Naive thymus-derived CD8-positive, alpha-beta T cell (primary cell): Measurements from ENCODE around the gene HSF5. TPM values are rescaled to one million over a fixed set of nuclear protein-coding genes. Genes with fewer than 3 reads are reported as not detected.

Source experiments
- ATAC-seq, 2 donors: fragments of 150-1000 bp; cut with Tn5 transposase in 1 of 2; sonication (Bioruptor Pico), chemical (Tn5 transposase) in 1 of 2; 1 replicate in 1 of 2; 2 replicates in 1 of 2; pipeline ENCODE4 v1.10.0; 2021; ENCODE audit warnings: mild to moderate bottlenecking in 2 of 2, moderate library complexity in 2 of 2
- POLR2A ChIA-PET: fragments of 350-600 bp; sonication (Branson Sonifier 250); formaldehyde crosslinking; loops from one replicate; lab custom pipeline; 2021; ENCODE audit warnings: antibody characterized with exemption; lab: Charles Lee
- DNase-seq, 10 donors: peaks; one replicate each; pipeline versions ENCODE4 v3.0.0 to v3.0.0-alpha.2; 2020 to 2022
- H3K27ac Mint-ChIP-seq, 10 donors: one replicate each; pipeline ENCODE4 v1.8.0; 2020 to 2022; ENCODE audit warnings: mild to moderate bottlenecking in 10 of 10, mixed read lengths in 10 of 10, moderate library complexity in 4 of 10, inconsistent platforms in 1 of 10
- H3K27me3 Mint-ChIP-seq, 5 donors: one replicate each; pipeline ENCODE4 v1.8.0; 2021 to 2022; ENCODE audit warnings: mixed read lengths in 5 of 5
- H3K36me3 Mint-ChIP-seq, 3 donors: one replicate each; pipeline ENCODE4 v1.8.0; 2020 to 2022; ENCODE audit warnings: mixed read lengths in 3 of 3, mild to moderate bottlenecking in 2 of 3, inconsistent platforms in 1 of 3
- H3K4me1 Mint-ChIP-seq, 4 donors: one replicate each; pipeline ENCODE4 v1.8.0; 2021 to 2022; ENCODE audit warnings: mixed read lengths in 4 of 4
- H3K4me3 Mint-ChIP-seq, 10 donors: one replicate each; pipeline ENCODE4 v1.8.0; 2020 to 2022; ENCODE audit warnings: mild to moderate bottlenecking in 10 of 10, mixed read lengths in 10 of 10, moderate library complexity in 6 of 10, inconsistent platforms in 1 of 10
- H3K9me3 Mint-ChIP-seq, 9 donors: one replicate each; pipeline ENCODE4 v1.8.0; 2020 to 2022; ENCODE audit warnings: mixed read lengths in 9 of 9, mild to moderate bottlenecking in 3 of 9, inconsistent platforms in 1 of 9, moderate library complexity in 1 of 9
- polyA plus RNA-seq, 3 donors: library from polyadenylated mRNA; unstranded; fragments of 300-500 nt; fragmentation: Illumina TruSeq; gene quantifications; one replicate each; pipeline ENCODE4 v1.2.3, GENCODE V29; 2021
- total RNA-seq, 8 experiments: library from RNA in 2 of 8; stranded (reverse) in 2 of 8; gene quantifications; one replicate each; pipeline ENCODE4 v1.2.3 and lab custom pipeline; 2021 to 2026

Gene HSF5
- total and polyA plus RNA-seq, 5 experiments from 2014 or later = 0.14 to 3.0 (median 1.8) TPM

DNA sequence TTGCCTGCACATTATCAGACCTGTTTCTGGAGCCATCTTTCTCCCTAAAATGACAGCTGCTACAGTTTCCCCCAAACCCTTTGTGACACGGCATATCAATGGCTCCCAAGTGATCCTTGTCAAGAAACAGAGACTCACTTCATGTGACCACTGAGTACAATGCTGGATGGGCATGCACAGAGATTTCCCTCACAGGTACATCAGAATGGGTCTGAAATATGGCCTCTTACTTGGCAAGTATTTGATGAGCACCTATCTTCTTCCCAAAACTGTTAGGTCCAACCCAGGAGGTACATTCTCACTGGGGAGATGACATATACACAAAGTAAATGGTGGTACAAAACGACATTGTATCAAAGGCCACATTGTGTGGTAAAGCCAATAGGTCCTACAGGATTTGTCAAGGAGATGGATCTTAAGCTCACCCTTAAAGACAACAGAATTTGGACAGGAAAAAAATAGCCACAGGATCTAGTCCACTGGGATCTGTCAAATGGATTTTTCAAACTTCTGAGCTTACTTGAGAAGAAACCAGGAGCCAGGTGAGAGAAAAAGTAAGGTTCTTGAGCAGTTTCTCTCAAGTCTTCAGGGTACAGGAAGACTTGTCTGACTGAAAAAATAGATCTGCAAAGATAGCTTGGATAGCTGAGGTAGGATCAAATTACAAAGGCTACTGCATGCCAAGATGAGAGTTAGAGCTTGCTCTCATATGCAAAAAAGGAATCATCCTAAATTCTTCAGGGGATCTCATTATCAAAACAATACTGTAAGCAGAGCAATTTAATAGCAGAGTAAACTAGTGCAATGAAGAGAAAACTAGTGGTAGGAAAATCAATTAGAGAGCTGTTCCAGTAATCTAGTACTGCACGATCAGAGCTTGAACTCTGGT lies 99.7 kb downstream of the HSF5 start:
- no peak for DNase-seq
- Mint-ChIP-seq H3K27ac (peak overlapping the region in 1 of 10 donors; percentile 81), H3K27me3 (no peaks in the 10 kb centered on the region), H3K36me3 (peaks cover 0 to 4% (median 0%) of the 10 kb centered on the region in 3 donors), H3K4me3 (no peak overlapping the region), H3K4me1 (peaks cover 2 to 16% (median 6%) of the 10 kb centered on the region in 4 donors), H3K9me3 (no peaks in the 10 kb centered on the region)
- no peak for ATAC-seq
- POLR2A ChIA-PET = interaction anchor here (0.6 to 0.7 kb wide), 2 partner anchors 18 to 32 kb away, joined by 3 to 4 read pairs; no protein-coding TSS in a partner anchor

DNA sequence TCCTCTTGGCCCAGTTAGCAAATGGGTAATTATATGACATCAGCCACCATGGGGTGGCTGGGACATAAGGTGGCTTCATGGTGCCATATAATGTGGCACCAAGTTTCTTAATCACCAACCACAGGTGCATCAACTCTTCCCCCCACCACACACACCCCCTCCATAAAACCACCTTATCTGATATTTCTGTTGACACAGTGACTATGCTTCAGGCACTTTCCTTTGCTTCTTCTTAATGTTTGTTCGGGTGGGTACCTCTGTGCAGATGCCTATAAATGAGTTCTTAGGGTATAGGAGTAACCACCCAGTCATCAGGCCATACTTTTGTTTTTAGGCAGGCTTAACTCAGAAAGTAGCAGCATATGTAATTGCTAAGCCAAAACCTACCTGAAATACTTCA lies 100.4 kb downstream of the HSF5 start:
- Mint-ChIP-seq H3K4me3 (no peak overlapping the region), H3K36me3 (peaks cover 0 to 4% (median 0%) of the 10 kb centered on the region in 3 donors), H3K27ac (no peak overlapping the region), H3K9me3 (no peaks in the 10 kb centered on the region), H3K4me1 (peaks cover 2 to 19% (median 8%) of the 10 kb centered on the region in 4 donors), H3K27me3 (no peaks in the 10 kb centered on the region)
- DNase-seq = peak in 1 of 10 donors; percentile 22
- POLR2A ChIA-PET = no interaction called here
- ATAC-seq = no peak

DNA sequence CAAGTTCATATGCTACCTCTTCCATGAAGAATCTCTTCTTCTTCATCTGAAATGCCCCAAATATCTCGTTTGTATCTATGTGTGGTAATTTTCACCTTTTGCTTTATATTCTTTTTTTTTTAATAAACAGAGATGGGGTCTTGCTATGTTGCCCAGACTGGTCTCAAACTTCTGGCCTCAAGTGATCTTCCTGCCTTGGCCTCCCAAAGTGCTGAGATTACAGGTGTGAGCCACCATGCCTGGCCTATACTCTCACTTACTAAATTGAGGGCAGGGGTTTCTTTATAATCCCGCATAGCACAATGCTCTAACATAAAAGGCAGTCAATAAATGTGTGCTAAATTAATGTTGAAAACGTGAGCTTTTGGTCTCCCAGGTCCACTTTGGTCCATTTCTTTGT lies 101.5 kb downstream of the HSF5 start:
- H3K4me3 Mint-ChIP-seq = no peak overlapping the region
- no peak overlapping the region for H3K27ac Mint-ChIP-seq
- H3K27me3 Mint-ChIP-seq = no peaks in the 10 kb centered on the region
- DNase-seq = no peak
- ATAC-seq = no peak
- no peaks in the 10 kb centered on the region for H3K9me3 Mint-ChIP-seq
- H3K4me1 Mint-ChIP-seq = peaks cover 12 to 30% (median 19%) of the 10 kb centered on the region in 4 donors
- H3K36me3 Mint-ChIP-seq = peaks cover 0 to 4% (median 0%) of the 10 kb centered on the region in 3 donors
- POLR2A ChIA-PET = no interaction called here

DNA sequence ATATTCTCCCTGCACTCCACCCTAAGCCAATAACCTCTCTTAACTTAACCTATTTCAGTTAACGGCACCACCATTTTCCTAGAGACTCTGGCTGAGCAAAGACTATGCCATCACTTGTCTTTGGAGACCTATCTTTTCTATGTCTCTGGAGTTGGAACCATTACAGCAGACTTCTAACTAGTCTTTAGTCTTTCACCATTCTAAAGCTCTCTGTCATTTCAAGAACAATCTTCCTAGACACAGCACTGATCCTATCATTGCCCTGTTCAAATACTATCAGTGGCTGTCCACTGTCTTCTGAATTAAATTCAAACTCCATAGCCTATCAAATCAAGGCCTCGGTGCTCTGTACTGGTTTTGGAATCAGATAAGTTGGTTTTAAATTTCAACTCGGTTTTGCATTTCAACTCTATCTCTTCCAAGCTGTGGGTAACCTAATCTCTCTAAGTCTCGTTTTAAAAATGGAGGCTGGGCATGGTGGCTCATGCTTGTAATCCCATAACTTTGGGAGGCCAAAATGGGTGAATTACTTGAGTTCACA lies 102.8 kb downstream of the HSF5 start:
- H3K9me3 Mint-ChIP-seq = no peaks in the 10 kb centered on the region
- H3K4me1 Mint-ChIP-seq = peaks cover 18 to 39% (median 22%) of the 10 kb centered on the region in 4 donors
- H3K27ac Mint-ChIP-seq = no peak overlapping the region
- peaks cover 0 to 4% (median 0%) of the 10 kb centered on the region in 3 donors for H3K36me3 Mint-ChIP-seq
- ATAC-seq (no peak), DNase-seq (no peak)
- no peak overlapping the region for H3K4me3 Mint-ChIP-seq
- H3K27me3 Mint-ChIP-seq = no peaks in the 10 kb centered on the region
- POLR2A ChIA-PET = no interaction called here

DNA sequence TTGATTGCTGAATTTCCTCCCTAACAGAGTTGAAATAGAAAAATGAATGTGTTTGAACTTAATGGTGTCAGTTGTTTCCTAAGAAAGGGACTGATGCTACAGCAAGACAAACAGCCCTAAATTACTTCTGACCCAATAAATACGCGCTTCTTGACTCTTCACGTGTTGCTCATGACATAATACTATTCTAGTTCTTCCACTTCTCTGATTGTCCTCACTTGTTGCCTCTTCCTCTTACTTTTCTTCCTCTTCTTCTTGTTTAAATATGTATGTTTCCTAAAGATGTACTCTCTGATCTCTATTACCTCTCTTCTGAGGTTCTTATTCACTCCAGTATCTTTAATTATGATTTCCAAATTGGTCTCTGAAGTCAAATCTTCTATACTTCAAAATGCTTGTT lies 103.3 kb downstream of the HSF5 start:
- Mint-ChIP-seq H3K36me3 (peaks cover 0 to 3% (median 0%) of the 10 kb centered on the region in 3 donors), H3K27me3 (no peaks in the 10 kb centered on the region), H3K4me3 (no peak overlapping the region), H3K9me3 (no peaks in the 10 kb centered on the region), H3K27ac (no peak overlapping the region), H3K4me1 (peaks cover 18 to 44% (median 25%) of the 10 kb centered on the region in 4 donors)
- no peak for DNase-seq
- POLR2A ChIA-PET = interaction anchor here (1.0 kb wide), 1 partner anchor 15 kb away, joined by 4 read pairs; no protein-coding TSS in a partner anchor
- no peak for ATAC-seq

DNA sequence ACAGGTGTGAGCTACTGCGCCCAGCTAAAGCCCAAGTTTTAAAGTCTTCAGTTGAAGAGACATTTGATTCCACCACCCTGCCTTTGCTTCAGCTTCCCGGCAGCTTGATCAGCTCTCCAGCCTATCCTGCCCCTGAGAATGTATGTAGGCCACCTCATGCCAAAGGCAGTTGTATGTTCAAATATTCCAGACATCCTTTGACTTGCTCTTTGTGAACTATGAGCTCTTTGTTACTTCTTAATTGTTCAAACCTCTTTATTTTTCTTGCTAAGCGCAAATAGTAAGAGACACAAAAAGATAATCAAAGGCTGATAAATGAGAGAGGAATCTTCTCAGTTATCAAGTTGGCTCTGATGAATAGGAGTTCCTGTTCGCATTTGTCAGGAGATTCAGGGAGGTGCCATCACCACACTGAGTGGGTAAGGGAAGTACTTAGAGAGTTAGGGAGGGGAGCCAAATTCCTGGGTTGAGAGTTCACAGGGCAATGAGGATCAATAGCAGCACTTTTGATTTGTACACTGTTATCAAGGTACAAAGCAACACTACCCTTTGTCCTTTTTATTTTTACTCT lies 104.2 kb downstream of the HSF5 start:
- DNase-seq (no peak), ATAC-seq (no peak)
- Mint-ChIP-seq H3K36me3 (no peaks in the 10 kb centered on the region), H3K9me3 (no peaks in the 10 kb centered on the region), H3K27ac (no peak overlapping the region), H3K4me1 (peaks cover 24 to 54% (median 34%) of the 10 kb centered on the region in 4 donors), H3K4me3 (no peak overlapping the region), H3K27me3 (no peaks in the 10 kb centered on the region)
- POLR2A ChIA-PET = interaction anchor here (1.0 kb wide), 1 partner anchor 16 kb away, joined by 4 read pairs; no protein-coding TSS in a partner anchor

DNA sequence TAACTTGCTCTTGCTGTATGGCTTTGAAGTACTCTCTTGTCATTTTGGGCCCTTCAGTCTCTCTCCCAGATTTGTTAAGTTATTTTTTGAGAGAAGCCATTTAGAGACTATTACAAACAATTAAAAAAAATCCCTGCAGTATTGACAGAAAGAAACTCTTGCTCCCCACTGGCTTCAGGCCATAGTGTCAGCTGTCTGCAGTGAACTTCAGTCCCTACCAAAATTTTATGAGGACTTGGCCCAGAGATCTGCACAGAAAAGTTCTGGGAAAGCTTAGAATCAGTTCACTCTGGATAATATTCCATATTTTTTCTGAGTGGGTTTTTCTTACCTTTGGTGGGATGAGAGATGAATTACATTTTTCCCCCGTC lies 105.4 kb downstream of the HSF5 start:
- POLR2A ChIA-PET = interaction anchor here (0.6 to 2.0 kb wide), 2 partner anchors 51 to 110 kb away, joined by 4 read pairs; no protein-coding TSS in a partner anchor
- no peak for DNase-seq
- Mint-ChIP-seq H3K36me3 (no peaks in the 10 kb centered on the region), H3K4me1 (peaks cover 23 to 58% (median 36%) of the 10 kb centered on the region in 4 donors), H3K27ac (peak overlapping the region in 8 of 10 donors; percentile 21 to 79 (median 60)), H3K9me3 (no peaks in the 10 kb centered on the region), H3K4me3 (no peak overlapping the region), H3K27me3 (no peaks in the 10 kb centered on the region)
- ATAC-seq = no peak

DNA sequence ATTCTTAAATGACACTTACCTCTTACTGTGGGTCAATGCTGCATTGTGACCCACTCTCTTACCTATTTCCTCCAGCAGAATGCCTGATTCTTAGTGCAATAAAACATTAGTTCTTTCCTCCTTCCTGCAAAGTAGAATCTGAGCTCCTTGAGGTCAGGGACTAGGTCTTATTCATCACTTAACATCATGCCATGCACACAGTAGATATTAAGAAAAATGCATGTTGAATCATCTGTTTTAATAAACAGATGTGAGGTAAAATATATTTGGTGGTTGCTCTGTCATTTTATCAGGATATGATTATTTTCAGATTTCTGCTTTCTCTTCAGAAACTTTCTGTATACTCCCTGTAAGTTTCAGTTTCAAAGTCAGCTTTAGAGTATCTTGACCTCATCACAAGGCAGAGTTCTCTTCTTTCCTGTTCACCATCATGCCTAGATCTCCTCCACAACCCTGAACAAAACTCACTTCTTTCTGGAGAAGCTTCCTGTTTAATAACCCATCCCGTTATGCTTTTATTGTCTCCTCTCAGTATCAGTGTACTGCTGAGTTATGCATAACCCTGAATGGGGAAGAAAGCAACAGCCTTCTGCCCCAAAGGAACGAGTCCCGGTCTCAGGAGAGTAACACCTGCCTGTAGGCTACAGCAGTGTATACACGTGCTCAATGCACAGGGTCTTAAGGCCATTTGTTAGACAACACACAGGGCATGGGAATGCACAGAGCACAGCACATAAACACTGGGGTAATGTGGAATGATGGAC lies 105.9 kb downstream of the HSF5 start:
- Mint-ChIP-seq H3K9me3 (no peaks in the 10 kb centered on the region), H3K4me1 (peaks cover 28 to 60% (median 41%) of the 10 kb centered on the region in 4 donors), H3K4me3 (peak overlapping the region in 8 of 10 donors; percentile 0 to 43 (median 22)), H3K27ac (peak overlapping the region; percentile 21 to 79 (median 64)), H3K36me3 (no peaks in the 10 kb centered on the region), H3K27me3 (no peaks in the 10 kb centered on the region)
- DNase-seq (peak in 1 of 10 donors; percentile 15), ATAC-seq (peak in 1 of 2 donors; percentile 54)
- POLR2A ChIA-PET = interaction anchor here (0.6 to 2.0 kb wide), 2 partner anchors 50 to 111 kb away, joined by 4 read pairs; no protein-coding TSS in a partner anchor

DNA sequence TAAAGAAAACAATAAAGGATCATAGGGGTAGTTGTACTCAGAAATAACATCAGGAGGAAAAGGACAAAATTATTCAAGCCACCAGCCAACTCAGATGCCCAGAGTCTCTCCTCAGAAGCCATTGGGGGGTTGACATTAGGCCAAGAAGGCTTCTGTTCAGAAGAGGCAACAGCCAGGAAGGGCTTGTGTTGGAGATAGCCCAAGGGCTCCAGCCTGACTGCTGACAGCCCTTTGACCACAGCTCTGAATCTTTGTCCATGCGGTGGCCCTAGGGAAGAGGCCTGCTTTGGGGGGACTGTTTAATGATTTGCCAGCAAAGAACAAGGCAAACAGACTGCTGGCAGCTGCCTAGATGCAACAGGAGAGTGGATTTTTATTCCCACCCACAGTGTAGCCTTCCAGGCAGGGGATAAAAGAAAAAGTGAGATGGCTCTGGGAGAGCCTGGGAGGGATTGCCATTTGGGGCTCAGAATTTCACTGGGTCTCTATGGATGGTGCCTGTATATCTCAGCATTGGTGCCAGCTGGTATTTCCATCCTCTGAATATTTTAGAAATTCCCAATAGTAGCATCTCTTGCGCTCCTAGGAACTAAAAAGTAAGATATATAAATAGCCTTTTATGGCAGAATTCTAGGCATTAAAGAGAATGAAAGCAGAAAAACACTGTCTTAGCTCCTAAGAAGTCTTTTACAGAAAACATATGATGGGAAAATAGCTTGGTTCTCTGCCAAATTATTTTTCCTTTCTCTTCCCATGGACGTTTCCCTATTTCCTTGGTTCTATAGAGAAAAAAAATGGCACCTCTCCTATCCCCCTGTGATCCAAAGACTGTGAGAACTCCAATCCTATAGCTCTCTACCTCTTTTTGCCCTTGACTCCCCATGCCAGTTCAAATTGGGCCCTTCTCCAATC lies 106.8 kb downstream of the HSF5 start:
- DNase-seq = no peak
- no peaks in the 10 kb centered on the region for H3K9me3 Mint-ChIP-seq
- ATAC-seq = no peak
- POLR2A ChIA-PET = interaction anchor here (2.0 kb wide), 1 partner anchor 49 kb away, joined by 4 read pairs; no protein-coding TSS in a partner anchor
- H3K4me3 Mint-ChIP-seq = peak overlapping the region in 1 of 10 donors; percentile 43
- H3K36me3 Mint-ChIP-seq = no peaks in the 10 kb centered on the region
- peak overlapping the region; percentile 21 to 90 (median 64) for H3K27ac Mint-ChIP-seq
- no peaks in the 10 kb centered on the region for H3K27me3 Mint-ChIP-seq
- H3K4me1 Mint-ChIP-seq = peaks cover 29 to 62% (median 46%) of the 10 kb centered on the region in 4 donors

DNA sequence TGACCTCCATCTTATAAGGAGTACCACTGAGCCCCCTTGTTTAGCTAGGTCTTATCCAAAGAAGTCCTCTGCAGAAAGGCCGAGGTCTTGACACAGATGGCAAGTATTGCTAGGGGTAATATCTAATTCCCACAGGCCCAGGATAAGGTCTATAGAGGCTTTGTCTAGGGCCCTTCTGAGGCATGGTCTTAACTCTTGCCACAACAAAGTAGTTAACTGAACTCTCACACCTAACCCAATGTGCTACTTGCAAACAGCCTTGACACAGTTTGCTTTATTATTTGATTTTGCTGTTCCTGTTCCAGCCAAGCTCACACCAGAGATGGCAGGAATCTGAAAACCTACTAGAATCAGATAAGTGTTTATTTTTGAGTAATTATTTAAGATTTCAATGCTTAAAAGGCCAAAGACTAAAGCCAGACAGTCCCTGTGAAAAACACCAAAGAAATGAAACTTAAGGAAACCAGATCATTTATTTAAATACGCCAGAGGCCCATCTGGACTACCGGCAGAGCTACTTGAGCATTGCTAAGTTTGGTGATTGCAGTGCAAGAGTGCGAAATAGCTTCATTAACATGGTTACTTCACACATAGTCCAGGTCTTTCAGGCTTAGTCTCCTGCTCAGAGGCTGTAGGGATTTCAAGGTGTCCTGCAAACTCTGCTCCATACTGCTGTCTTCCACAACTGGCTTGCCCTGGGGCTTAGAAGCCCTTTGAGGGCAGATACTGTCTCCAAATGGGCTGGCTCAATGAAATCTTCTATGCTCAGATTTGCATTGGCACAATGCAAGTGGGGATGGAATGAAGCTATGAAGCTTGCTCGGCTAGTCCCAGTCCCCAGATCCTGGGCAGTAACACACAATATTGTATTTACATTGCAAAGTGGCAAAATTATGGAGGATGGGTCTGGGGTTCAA lies 107.7 kb downstream of the HSF5 start:
- Mint-ChIP-seq H3K4me3 (peak overlapping the region in 1 of 10 donors; percentile 12), H3K27me3 (no peaks in the 10 kb centered on the region), H3K27ac (peak overlapping the region in 4 of 10 donors; percentile 1 to 90 (median 46)), H3K36me3 (no peaks in the 10 kb centered on the region), H3K9me3 (no peaks in the 10 kb centered on the region), H3K4me1 (peaks cover 29 to 62% (median 46%) of the 10 kb centered on the region in 4 donors)
- ATAC-seq (no peak), DNase-seq (no peak)
- POLR2A ChIA-PET = interaction anchor here (0.8 to 2.0 kb wide), 2 partner anchors 36 to 48 kb away, joined by 3 to 4 read pairs; no protein-coding TSS in a partner anchor
